HUES48 (cell line): ENCODE measurements around the gene AP2A1.
"Not testable (repeated sequence)": the region's sequence is repeated elsewhere in the genome, so short reads cannot be mapped to it uniquely, and the experiment has no call there.

Source experiments
- H3K27ac ChIP-seq: one replicate; pipeline ENCODE4 v1.7.0; 2013; ENCODE audit warnings: low read depth, low read length, inconsistent platforms
- H3K27me3 ChIP-seq: 2 replicates; pipeline ENCODE4 v1.6.1; 2013; ENCODE audit warnings: mild to moderate bottlenecking, low read length; ENCODE audit not compliant: control insufficient read depth, insufficient read depth
- H3K36me3 ChIP-seq: 2 replicates; pipeline ENCODE4 v1.6.1; 2013; ENCODE audit warnings: low read length; ENCODE audit not compliant: control insufficient read depth, insufficient read depth
- H3K4me1 ChIP-seq: 2 replicates; pipeline ENCODE4 v1.6.1; 2013; ENCODE audit warnings: mild to moderate bottlenecking, low read length; ENCODE audit not compliant: control insufficient read depth, insufficient read depth
- H3K4me3 ChIP-seq: 2 replicates; pipeline ENCODE4 v1.5.1; 2013; ENCODE audit warnings: mild to moderate bottlenecking, low read depth, low read length
- H3K9ac ChIP-seq: 2 replicates; pipeline ENCODE4 v1.6.1; 2013; ENCODE audit warnings: mild to moderate bottlenecking, low read depth, low read length, moderate library complexity
- H3K9me3 ChIP-seq: 2 replicates; pipeline ENCODE4 v1.6.1; 2013; ENCODE audit warnings: low read length; ENCODE audit not compliant: control insufficient read depth, insufficient read depth

AP2A1 gene

GRCh38 chr19:49766930-49767299 is at the start of gene AP2A1:
AP2A1 (plus strand) TSS chr19:49767001; CDS start chr19:49767134, 133 bp downstream.
- H3K4me3 ChIP-seq, result peak within 1 kb of the TSS; percentile 89
- no peaks in the 10 kb centered on the region for H3K27me3 ChIP-seq
- peaks cover 12% of the 10 kb centered on the region; the same call in 1 of the 2 replicates for H3K4me1 ChIP-seq
- H3K36me3 ChIP-seq, result no peaks in the 10 kb centered on the region
- H3K27ac ChIP-seq, result peak within 1 kb of the TSS; percentile 98
- no peaks in the 10 kb centered on the region for H3K9me3 ChIP-seq
- peak within 1 kb of the TSS; percentile 92 for H3K9ac ChIP-seq

GRCh38 chr19:49718511-49718910 is 48.3 kb upstream of the AP2A1 start:
- H3K9ac ChIP-seq, result no peak overlapping the region
- no peaks in the 10 kb centered on the region for H3K27me3 ChIP-seq
- H3K4me1 ChIP-seq, result no peaks in the 10 kb centered on the region
- no peak overlapping the region for H3K4me3 ChIP-seq
- H3K9me3 ChIP-seq, result no peaks in the 10 kb centered on the region
- H3K27ac ChIP-seq, result no peak overlapping the region
- no peaks in the 10 kb centered on the region for H3K36me3 ChIP-seq

GRCh38 chr19:49718991-49719390 is 47.8 kb upstream of the AP2A1 start:
- no peak overlapping the region for H3K4me3 ChIP-seq
- no peaks in the 10 kb centered on the region for H3K9me3 ChIP-seq
- H3K9ac ChIP-seq, result no peak overlapping the region
- no peaks in the 10 kb centered on the region for H3K27me3 ChIP-seq
- no peak overlapping the region for H3K27ac ChIP-seq
- H3K36me3 ChIP-seq, result no peaks in the 10 kb centered on the region
- no peaks in the 10 kb centered on the region for H3K4me1 ChIP-seq

- H3K27me3 ChIP-seq, H3K27ac ChIP-seq, H3K4me3 ChIP-seq, H3K4me1 ChIP-seq, H3K9ac ChIP-seq, H3K9me3 ChIP-seq, H3K36me3 ChIP-seq: not testable (repeated sequence)
Measured at GRCh38 chr19:49719420-49719819, 47.4 kb upstream of the AP2A1 start.

GRCh38 chr19:49727217-49728030 is 39.4 kb upstream of the AP2A1 start:
- no peak overlapping the region for H3K9ac ChIP-seq
- H3K27ac ChIP-seq, result no peak overlapping the region
- H3K27me3 ChIP-seq, result no peaks in the 10 kb centered on the region
- H3K36me3 ChIP-seq, result no peaks in the 10 kb centered on the region
- H3K4me3 ChIP-seq, result no peak overlapping the region
- H3K4me1 ChIP-seq, result no peaks in the 10 kb centered on the region
- no peaks in the 10 kb centered on the region for H3K9me3 ChIP-seq

GRCh38 chr19:49730166-49730565 is 36.6 kb upstream of the AP2A1 start:
- H3K4me3 ChIP-seq, result no peak overlapping the region
- H3K27me3 ChIP-seq, result no peaks in the 10 kb centered on the region
- H3K4me1 ChIP-seq, result no peaks in the 10 kb centered on the region
- H3K36me3 ChIP-seq, result no peaks in the 10 kb centered on the region
- H3K9ac ChIP-seq, result no peak overlapping the region
- H3K9me3 ChIP-seq, result no peaks in the 10 kb centered on the region
- H3K27ac ChIP-seq, result no peak overlapping the region

- H3K4me3 ChIP-seq, result no peak overlapping the region
Measured at GRCh38 chr19:49738268-49738667, 28.5 kb upstream of the AP2A1 start.

GRCh38 chr19:49739098-49739497 is 27.7 kb upstream of the AP2A1 start:
- no peaks in the 10 kb centered on the region for H3K9me3 ChIP-seq
- H3K27me3 ChIP-seq, result no peaks in the 10 kb centered on the region
- no peak overlapping the region for H3K4me3 ChIP-seq
- no peak overlapping the region for H3K9ac ChIP-seq
- no peak overlapping the region for H3K27ac ChIP-seq
- no peaks in the 10 kb centered on the region for H3K36me3 ChIP-seq
- no peaks in the 10 kb centered on the region for H3K4me1 ChIP-seq

More at GRCh38 chr19:49738268-49738667, 28.5 kb upstream of the AP2A1 start:
- Histone ChIP-seq H3K27me3 (no peaks in the 10 kb centered on the region), H3K27ac (no peak overlapping the region), H3K9me3 (no peaks in the 10 kb centered on the region), H3K4me1 (no peaks in the 10 kb centered on the region), H3K9ac (no peak overlapping the region), H3K36me3 (no peaks in the 10 kb centered on the region)

GRCh38 chr19:49739933-49740332 is 26.9 kb upstream of the AP2A1 start:
- H3K4me3 ChIP-seq, result no peak overlapping the region
- H3K36me3 ChIP-seq, result no peaks in the 10 kb centered on the region
- H3K27me3 ChIP-seq, result no peaks in the 10 kb centered on the region
- no peak overlapping the region for H3K27ac ChIP-seq
- no peaks in the 10 kb centered on the region for H3K4me1 ChIP-seq
- H3K9ac ChIP-seq, result no peak overlapping the region
- H3K9me3 ChIP-seq, result no peaks in the 10 kb centered on the region

GRCh38 chr19:49741210-49741844 is 25.5 kb upstream of the AP2A1 start:
- no peaks in the 10 kb centered on the region for H3K4me1 ChIP-seq
- no peak overlapping the region for H3K9ac ChIP-seq
- no peak overlapping the region for H3K4me3 ChIP-seq
- no peaks in the 10 kb centered on the region for H3K36me3 ChIP-seq
- H3K9me3 ChIP-seq, result no peaks in the 10 kb centered on the region
- no peak overlapping the region for H3K27ac ChIP-seq
- no peaks in the 10 kb centered on the region for H3K27me3 ChIP-seq

- no peak overlapping the region for H3K9ac ChIP-seq
Measured at GRCh38 chr19:49744946-49745381, 21.8 kb upstream of the AP2A1 start.

More at GRCh38 chr19:49744946-49745381, 21.8 kb upstream of the AP2A1 start:
- H3K4me3 ChIP-seq, result no peak overlapping the region
- H3K9me3 ChIP-seq, result no peaks in the 10 kb centered on the region
- H3K27me3 ChIP-seq, result no peaks in the 10 kb centered on the region
- H3K36me3 ChIP-seq, result no peaks in the 10 kb centered on the region
- H3K27ac ChIP-seq, result no peak overlapping the region
- H3K4me1 ChIP-seq, result no peaks in the 10 kb centered on the region
